GM18505 (cell line): ENCODE results near the gene PCDHB8.
"Not testable (repeated sequence)": the region's sequence is repeated elsewhere in the genome, so short reads cannot be mapped to it uniquely, and the experiment has no call there.

Source experiments
- ATAC-seq: cut with Tn5 transposase; IDR thresholded peaks from one replicate; pipeline ENCODE4 v1.9.1; 2021; ENCODE audit not compliant: unreplicated experiment
- POLR2A ChIP-seq: IDR thresholded peaks from 4 replicates; pipeline ENCODE4 v1.6.1; 2011; ENCODE audit warnings: borderline replicate concordance; ENCODE audit not compliant: insufficient read depth, insufficient read length; ENCODE audit errors: extremely low read depth

Gene PCDHB8

DNA sequence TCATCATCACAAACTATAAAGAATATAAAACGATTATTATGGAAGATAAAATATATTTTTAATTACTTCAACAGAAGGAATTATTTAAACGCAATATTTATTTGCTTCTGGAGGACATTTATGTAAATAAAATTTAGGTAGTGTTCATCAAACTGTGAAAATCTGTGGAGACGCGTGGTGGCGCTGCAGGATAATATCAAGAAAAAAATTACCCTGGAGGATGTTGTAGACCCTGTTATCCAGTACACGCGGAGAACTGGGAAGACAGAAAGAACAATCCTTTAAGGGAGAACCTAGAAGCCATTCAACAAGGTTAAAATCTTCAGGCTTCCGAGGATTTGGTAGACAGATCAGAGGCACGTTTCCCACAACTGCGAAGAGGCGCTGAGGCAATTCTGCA is 30.9 kb downstream of the PCDHB8 start, which contains the start of gene PCDHB12:
Gene PCDHB12, plus strand, starts transcription at position 242 of the 400 bp plus-strand sequence. CDS start 189 bp downstream, outside the sequence.
- no peak for ATAC-seq
- TF ChIP-seq POLR2A: no peak

DNA sequence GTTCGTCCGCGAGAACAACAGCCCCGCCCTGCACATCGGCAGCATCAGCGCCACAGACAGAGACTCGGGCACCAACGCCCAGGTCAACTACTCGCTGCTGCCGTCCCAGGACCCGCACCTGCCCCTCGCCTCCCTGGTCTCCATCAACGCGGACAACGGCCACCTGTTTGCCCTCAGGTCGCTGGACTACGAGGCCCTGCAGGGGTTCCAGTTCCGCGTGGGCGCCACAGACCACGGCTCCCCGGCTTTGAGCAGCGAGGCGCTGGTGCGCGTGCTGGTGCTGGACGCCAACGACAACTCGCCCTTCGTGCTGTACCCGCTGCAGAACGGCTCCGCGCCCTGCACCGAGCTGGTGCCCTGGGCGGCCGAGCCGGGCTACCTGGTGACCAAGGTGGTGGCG is 32.7 kb downstream of the PCDHB8 start:
- not testable (repeated sequence) for ATAC-seq

DNA sequence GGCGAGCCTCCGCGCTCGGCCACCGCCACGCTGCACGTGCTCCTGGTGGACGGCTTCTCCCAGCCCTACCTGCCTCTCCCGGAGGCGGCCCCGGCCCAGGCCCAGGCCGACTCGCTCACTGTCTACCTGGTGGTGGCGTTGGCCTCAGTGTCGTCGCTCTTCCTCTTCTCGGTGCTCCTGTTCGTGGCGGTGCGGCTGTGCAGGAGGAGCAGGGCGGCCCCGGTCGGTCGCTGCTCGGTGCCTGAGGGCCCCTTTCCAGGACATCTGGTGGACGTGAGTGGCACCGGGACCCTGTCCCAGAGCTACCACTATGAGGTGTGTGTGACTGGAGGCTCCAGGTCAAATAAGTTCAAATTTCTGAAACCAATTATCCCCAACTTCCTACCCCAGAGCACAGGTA is 33.3 kb downstream of the PCDHB8 start:
- not testable (repeated sequence) for ATAC-seq

DNA sequence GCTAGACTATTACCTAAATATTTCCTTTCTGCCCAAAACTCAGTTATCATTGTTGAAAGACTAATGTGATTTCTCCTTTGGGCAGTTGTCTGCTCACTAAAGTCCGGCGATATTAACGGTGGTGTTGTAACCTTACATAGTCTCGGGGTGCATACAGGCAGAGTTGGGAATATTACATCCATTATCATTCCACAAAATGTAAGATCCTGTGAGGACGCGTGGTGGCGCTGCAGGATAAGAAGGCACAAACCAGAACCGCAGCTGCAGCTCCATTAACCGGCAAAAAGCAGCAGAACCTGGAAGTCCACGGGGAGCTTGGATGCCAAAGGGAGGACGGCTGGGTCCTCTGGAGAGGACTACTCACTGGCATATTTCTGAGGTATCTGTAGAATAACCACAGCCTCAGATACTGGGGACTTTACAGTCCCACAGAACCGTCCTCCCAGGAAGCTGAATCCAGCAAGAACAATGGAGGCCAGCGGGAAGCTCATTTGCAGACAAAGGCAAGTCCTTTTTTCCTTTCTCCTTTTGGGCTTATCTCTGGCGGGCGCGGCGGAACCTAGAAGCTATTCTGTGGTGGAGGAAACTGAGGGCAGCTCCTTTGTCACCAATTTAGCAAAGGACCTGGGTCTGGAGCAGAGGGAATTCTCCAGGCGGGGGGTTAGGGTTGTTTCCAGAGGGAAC is 36.2 kb downstream of the PCDHB8 start, which contains the start of gene PCDHB13:
Gene PCDHB13, plus strand, starts transcription at position 264 of the 684 bp plus-strand sequence. Its CDS starts 205 bp downstream, at position 469.
- ATAC-seq: not testable (repeated sequence)

DNA sequence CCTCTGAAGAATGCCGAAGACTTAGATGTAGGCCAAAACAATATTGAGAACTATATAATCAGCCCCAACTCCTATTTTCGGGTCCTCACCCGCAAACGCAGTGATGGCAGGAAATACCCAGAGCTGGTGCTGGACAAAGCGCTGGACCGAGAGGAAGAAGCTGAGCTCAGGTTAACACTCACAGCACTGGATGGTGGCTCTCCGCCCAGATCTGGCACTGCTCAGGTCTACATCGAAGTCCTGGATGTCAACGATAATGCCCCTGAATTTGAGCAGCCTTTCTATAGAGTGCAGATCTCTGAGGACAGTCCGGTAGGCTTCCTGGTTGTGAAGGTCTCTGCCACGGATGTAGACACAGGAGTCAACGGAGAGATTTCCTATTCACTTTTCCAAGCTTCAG is 37.0 kb downstream of the PCDHB8 start:
- not testable (repeated sequence) for ATAC-seq

DNA sequence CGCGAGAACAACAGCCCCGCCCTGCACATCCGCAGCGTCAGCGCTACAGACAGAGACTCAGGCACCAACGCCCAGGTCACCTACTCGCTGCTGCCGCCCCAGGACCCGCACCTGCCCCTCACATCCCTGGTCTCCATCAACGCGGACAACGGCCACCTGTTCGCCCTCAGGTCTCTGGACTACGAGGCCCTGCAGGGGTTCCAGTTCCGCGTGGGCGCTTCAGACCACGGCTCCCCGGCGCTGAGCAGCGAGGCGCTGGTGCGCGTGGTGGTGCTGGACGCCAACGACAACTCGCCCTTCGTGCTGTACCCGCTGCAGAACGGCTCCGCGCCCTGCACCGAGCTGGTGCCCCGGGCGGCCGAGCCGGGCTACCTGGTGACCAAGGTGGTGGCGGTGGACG is 37.9 kb downstream of the PCDHB8 start:
- not testable (repeated sequence) for ATAC-seq

DNA sequence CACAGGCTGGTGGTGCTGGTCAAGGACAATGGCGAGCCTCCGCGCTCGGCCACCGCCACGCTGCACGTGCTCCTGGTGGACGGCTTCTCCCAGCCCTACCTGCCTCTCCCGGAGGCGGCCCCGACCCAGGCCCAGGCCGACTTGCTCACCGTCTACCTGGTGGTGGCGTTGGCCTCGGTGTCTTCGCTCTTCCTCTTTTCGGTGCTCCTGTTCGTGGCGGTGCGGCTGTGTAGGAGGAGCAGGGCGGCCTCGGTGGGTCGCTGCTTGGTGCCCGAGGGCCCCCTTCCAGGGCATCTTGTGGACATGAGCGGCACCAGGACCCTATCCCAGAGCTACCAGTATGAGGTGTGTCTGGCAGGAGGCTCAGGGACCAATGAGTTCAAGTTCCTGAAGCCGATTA is 38.4 kb downstream of the PCDHB8 start:
- ATAC-seq: not testable (repeated sequence)

DNA sequence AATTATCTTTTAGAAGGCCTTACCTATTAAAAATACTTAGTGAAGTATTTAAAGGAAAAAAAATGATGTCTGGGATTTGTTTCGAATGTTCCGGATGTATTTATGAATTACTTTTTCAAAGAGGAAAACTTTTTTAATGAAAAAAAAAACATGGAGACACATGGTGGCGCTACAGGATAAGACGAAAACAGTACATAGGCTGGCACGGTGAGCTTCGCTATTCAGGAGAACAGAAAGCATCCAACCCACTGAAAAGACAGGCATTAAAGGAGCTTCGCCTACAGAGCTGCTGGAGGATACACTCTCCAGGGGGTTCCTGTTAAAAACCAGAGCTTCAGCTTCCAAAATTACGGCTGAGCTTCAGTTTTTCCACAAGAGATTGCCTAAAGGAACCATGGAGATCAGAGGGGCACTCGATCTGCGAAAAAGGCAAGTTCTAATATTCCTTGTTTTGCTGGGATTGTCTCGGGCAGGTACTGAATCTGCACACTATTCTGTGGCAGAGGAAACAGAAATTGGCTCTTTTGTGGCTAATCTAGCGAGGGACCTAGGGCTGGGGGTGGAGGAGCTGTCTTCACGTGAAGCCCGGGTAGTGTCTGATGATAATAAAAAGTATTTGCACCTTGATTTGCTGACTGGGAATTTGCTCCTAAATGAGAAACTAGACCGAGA is 45.7 kb downstream of the PCDHB8 start, which contains the start of gene PCDHB14:
Gene PCDHB14, plus strand, starts transcription at position 232 of the 672 bp plus-strand sequence. Its CDS starts 163 bp downstream, at position 395.
- ATAC-seq: no peak
- no peak for TF ChIP-seq POLR2A

DNA sequence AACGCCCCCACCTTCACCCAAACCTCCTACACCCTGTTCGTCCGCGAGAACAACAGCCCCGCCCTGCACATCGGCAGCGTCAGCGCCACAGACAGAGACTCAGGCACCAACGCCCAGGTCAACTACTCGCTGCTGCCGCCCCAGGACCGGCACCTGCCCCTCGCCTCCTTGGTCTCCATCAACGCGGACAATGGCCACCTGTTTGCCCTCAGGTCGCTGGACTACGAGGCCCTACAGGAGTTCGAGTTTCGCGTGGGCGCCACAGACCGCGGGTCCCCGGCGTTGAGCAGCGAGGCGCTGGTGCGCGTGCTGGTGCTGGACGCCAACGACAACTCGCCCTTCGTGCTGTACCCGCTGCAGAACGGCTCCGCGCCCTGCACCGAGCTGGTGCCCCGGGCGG is 47.3 kb downstream of the PCDHB8 start:
- not testable (repeated sequence) for ATAC-seq

DNA sequence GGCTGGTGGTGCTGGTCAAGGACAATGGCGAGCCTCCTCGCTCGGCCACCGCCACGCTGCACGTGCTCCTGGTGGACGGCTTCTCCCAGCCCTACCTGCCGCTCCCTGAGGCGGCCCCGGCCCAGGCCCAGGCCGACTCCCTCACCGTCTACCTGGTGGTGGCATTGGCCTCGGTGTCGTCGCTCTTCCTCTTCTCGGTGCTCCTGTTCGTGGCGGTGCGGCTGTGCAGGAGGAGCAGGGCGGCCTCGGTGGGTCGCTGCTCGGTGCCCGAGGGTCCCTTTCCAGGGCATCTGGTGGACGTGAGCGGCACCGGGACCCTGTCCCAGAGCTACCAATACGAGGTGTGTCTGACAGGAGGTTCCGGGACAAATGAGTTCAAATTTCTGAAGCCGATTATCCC is 47.8 kb downstream of the PCDHB8 start:
- not testable (repeated sequence) for ATAC-seq
